PC-3 (cell line): ENCODE data around the gene VPS54. TPM values are rescaled to one million over a fixed set of nuclear protein-coding genes. Genes with fewer than 3 reads are reported as not detected.

Experiments used
- ATAC-seq: fragments of 200-7000 bp; cut with Tn5 transposase; 2 replicates; pipeline ENCODE4 v1.9.1; 2020; ENCODE audit warnings: mild to moderate bottlenecking, moderate library complexity
- BruUV-seq: library from RNA; stranded (reverse); fragments of 400-500 nt; replicated peaks from 2 replicates; lab custom pipeline; 2021; lab: Mats Ljungman, UMichigan
- CTCF ChIA-PET: fragments of 300-600 bp; sonication (Branson Sonifier 250); formaldehyde crosslinking; loops from one replicate; lab custom pipeline; 2022; ENCODE audit warnings: antibody characterized with exemption; lab: Charles Lee
- POLR2A ChIA-PET: fragments of 300-600 bp; sonication (Branson Sonifier 250); formaldehyde crosslinking; loops from one replicate; lab custom pipeline; 2022; ENCODE audit warnings: antibody characterized with exemption; ENCODE audit not compliant: unreplicated experiment; lab: Charles Lee
- DNase-seq: peaks from one replicate; pipeline ENCODE4 v3.0.0-alpha.2; 2015
- H2AFZ ChIP-seq: fragments of 300-600 bp; sonication (generic); 2 replicates; pipeline ENCODE4 v1.6.0; 2016; ENCODE audit warnings: antibody characterized with exemption, low read length
- H3F3A ChIP-seq: fragments of 300-600 bp; sonication (generic); one replicate; pipeline ENCODE4 v1.6.0; 2017; ENCODE audit warnings: antibody characterized with exemption, low read length, control low read depth, mild to moderate bottlenecking; ENCODE audit not compliant: unreplicated experiment
- H3K27ac ChIP-seq: fragments of 300-600 bp; sonication (generic); 2 replicates; pipeline ENCODE4 v1.5.1; 2016; ENCODE audit warnings: mild to moderate bottlenecking, low read length
- H3K27me3 ChIP-seq: fragments of 300-600 bp; sonication (generic); 2 replicates; pipeline ENCODE4 v1.6.1; 2016; ENCODE audit warnings: low read length, mixed read lengths
- H3K36me3 ChIP-seq: fragments of 300-600 bp; sonication (generic); 2 replicates; pipeline ENCODE4 v1.6.1; 2016; ENCODE audit warnings: low read depth, mixed run types, low read length, mixed read lengths
- H3K4me1 ChIP-seq: fragments of 300-600 bp; sonication (generic); 2 replicates; pipeline ENCODE4 v1.5.1; 2016; ENCODE audit warnings: low read length; ENCODE audit not compliant: insufficient read depth
- H3K4me2 ChIP-seq: fragments of 300-600 bp; sonication (generic); 2 replicates; pipeline ENCODE4 v1.6.0; 2016; ENCODE audit warnings: low read length
- H3K4me3 ChIP-seq: fragments of 300-600 bp; sonication (generic); 2 replicates; pipeline ENCODE4 v1.5.1; 2016; ENCODE audit warnings: mild to moderate bottlenecking, low read length, mixed read lengths
- H3K79me2 ChIP-seq: fragments of 300-600 bp; sonication (generic); 2 replicates; pipeline ENCODE4 v1.6.1; 2017; ENCODE audit warnings: low read length, mixed read lengths
- H3K9ac ChIP-seq: fragments of 300-600 bp; sonication (generic); 2 replicates; pipeline ENCODE4 v1.6.0; 2016; ENCODE audit warnings: mild to moderate bottlenecking, low read length
- H3K9me2 ChIP-seq: fragments of 300-600 bp; sonication (generic); replicated peaks from 2 replicates; pipeline ENCODE4 v1.6.1; 2016; ENCODE audit warnings: mixed run types, low read length, mixed read lengths
- H3K9me3 ChIP-seq: fragments of 300-600 bp; sonication (generic); 2 replicates; pipeline ENCODE4 v1.6.1; 2016; ENCODE audit warnings: low read length, mixed read lengths
- H4K20me1 ChIP-seq: fragments of 300-600 bp; sonication (generic); 2 replicates; pipeline ENCODE4 v1.6.1; 2016; ENCODE audit warnings: low read length, mixed read lengths
- CTCF ChIP-seq: fragments of 300-600 bp; sonication (generic); conservative IDR thresholded peaks from 2 replicates; pipeline ENCODE4 v1.5.1; 2017; ENCODE audit warnings: antibody characterized with exemption, low read depth, mild to moderate bottlenecking, low read length
- EZH2 ChIP-seq: fragments of 300-600 bp; sonication (generic); IDR thresholded peaks from one replicate; pipeline ENCODE4 v1.6.1; 2017; ENCODE audit warnings: antibody characterized with exemption, mild to moderate bottlenecking, low read length; ENCODE audit not compliant: unreplicated experiment
- EZH2phosphoT487 ChIP-seq: fragments of 300-600 bp; sonication (generic); IDR thresholded peaks from 2 replicates; pipeline ENCODE4 v1.6.1; 2018; ENCODE audit warnings: mild to moderate bottlenecking, antibody characterized with exemption, low read length, borderline replicate concordance
- intact Hi-C: fragments of 100-400 bp; cut with micrococcal nuclease; formaldehyde crosslinking; loops from 2 replicates; pipeline ENCODE4 v1.9.0; 2023
- total RNA-seq: library from RNA; depleted of rRNA; stranded (reverse); fragments of >200 nt; gene quantifications from 2 replicates; pipeline ENCODE4 v1.2.3, GENCODE V29; 2014

The VPS54 gene
- total RNA-seq, 1 experiment from 2014 or later: 17.9 TPM

DNA sequence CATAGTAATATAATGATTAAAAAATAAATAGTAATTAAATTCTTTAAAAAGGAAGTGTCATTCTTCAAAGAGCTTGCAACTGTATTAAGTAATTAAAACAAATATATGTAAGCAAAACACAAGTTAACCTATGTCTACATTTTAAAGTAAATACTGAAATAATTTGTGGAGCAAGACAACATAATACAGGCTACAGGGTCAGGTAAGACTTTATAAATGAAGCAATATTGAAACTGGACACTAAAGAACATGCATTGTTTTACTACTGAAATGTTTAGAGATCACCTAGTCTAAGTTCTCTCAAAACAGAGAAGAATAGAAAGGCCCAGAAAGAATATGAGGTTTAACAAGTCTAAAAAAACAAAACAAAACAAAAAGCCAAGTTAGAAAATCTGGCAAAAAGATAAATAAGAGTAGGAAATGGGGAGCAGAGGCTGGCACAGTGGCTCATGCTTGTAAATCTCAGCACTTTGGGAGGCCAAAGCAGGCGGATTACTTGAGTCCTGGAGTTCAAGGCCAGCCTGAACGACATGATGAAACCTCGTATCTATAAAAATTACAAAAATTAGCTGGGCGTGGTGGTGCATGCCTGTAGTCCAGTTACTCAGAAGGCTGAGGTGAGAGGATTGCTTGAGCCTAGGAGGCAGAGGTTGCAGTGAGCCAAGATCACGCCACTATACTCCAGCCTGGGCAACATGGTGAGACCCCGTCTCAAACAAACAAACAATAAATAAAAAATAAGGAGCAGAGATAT lies 34.4 kb downstream of the VPS54 start:
- peak; percentile 10; the same call in 1 of the 2 replicates for ATAC-seq
- no peaks in the 10 kb centered on the region for H3K9me2 ChIP-seq
- CTCF ChIA-PET: interaction anchor here (0.6 kb wide), 1 partner anchor 295 kb away, joined by 3 read pairs; no protein-coding TSS in a partner anchor

GRCh38 chr2:63983986-63984605 lies 35.1 kb downstream of the VPS54 start:
- Histone ChIP-seq H2AFZ (no peak overlapping the region), H3K79me2 (peaks cover 21% of the 10 kb centered on the region), H3K4me2 (no peak overlapping the region), H3K27ac (no peak overlapping the region), H3K36me3 (peaks cover 12% of the 10 kb centered on the region; the same call in 1 of the 2 replicates), H3K9ac (no peak overlapping the region), H3K27me3 (no peaks in the 10 kb centered on the region), H3K9me2 (no peaks in the 10 kb centered on the region), H3K9me3 (no peaks in the 10 kb centered on the region), H3F3A (no peaks in the 10 kb centered on the region), H3K4me1 (peaks cover 35% of the 10 kb centered on the region), H4K20me1 (0 out of 2 replicates have a peak, but pooled peaks cover 3% of the 10 kb centered on the region), H3K4me3 (no peak overlapping the region)
- ChIA-PET CTCF (no interaction called here), POLR2A (no interaction called here)
- peak; percentile 42 for ATAC-seq
- BruUV-seq: no TSS peak
- intact Hi-C loops: loop anchor here (5.0 kb wide), 1 partner anchor 33 kb away; the partner anchor contains the start of gene VPS54
- no peak for TF ChIP-seq CTCF
- TF ChIP-seq EZH2phosphoT487: no peak
- TF ChIP-seq EZH2: no peak
- peak; percentile 46 for DNase-seq

More for the DNA sequence above, 34.4 kb downstream of the VPS54 start:
- Histone ChIP-seq H2AFZ (no peak overlapping the region), H3K36me3 (peaks cover 12% of the 10 kb centered on the region; the same call in 1 of the 2 replicates), H3F3A (no peaks in the 10 kb centered on the region), H3K4me2 (no peak overlapping the region), H3K27me3 (no peaks in the 10 kb centered on the region), H3K4me1 (peaks cover 35% of the 10 kb centered on the region), H3K4me3 (no peak overlapping the region), H3K9ac (no peak overlapping the region), H3K79me2 (peaks cover 21% of the 10 kb centered on the region), H3K27ac (no peak overlapping the region), H4K20me1 (0 out of 2 replicates have a peak, but pooled peaks cover 3% of the 10 kb centered on the region), H3K9me3 (no peaks in the 10 kb centered on the region)
- intact Hi-C loops: loop anchor here (5.0 kb wide), 1 partner anchor 33 kb away; the partner anchor contains the start of gene VPS54
- DNase-seq: no peak
- POLR2A ChIA-PET: no interaction called here
- TF ChIP-seq CTCF: no peak
- no peak for TF ChIP-seq EZH2phosphoT487
- TF ChIP-seq EZH2: no peak
- no TSS peak for BruUV-seq
